Stimulated activated CD4-positive, alpha-beta T cell treated with anti-CD3 and anti-CD28 coated beads, Interleukin-1b, Interleukin-23, amount 100 ng/mL, for 4 hours (primary cell): ENCODE results near the gene MYO1D.

Experiments
- DNase-seq, 2 donors: peaks; one replicate each; pipeline ENCODE4 v3.0.0-alpha.2; 2020; ENCODE audit warnings: low read depth in 2 of 2

The MYO1D gene

GRCh38 chr17:32819035-32819434, 57.9 kb downstream of the MYO1D start:
- DNase-seq: no peak

GRCh38 chr17:32815460-32815859, 61.5 kb downstream of the MYO1D start:
- no peak for DNase-seq

- no peak for DNase-seq
Observed at GRCh38 chr17:32814836-32815235, 62.1 kb downstream of the MYO1D start.

GRCh38 chr17:32813021-32813420, 63.9 kb downstream of the MYO1D start:
- DNase-seq: no peak

GRCh38 chr17:32810690-32811089, 66.2 kb downstream of the MYO1D start:
- DNase-seq: no peak

GRCh38 chr17:32807577-32807976, 69.3 kb downstream of the MYO1D start:
- no peak for DNase-seq

- DNase-seq: no peak
Observed at GRCh38 chr17:32806646-32807045, 70.3 kb downstream of the MYO1D start.

GRCh38 chr17:32805029-32805976, 71.6 kb downstream of the MYO1D start:
- DNase-seq: no peak

- DNase-seq: no peak
Observed at GRCh38 chr17:32803544-32803943, 73.4 kb downstream of the MYO1D start.

GRCh38 chr17:32802306-32802705, 74.6 kb downstream of the MYO1D start:
- no peak for DNase-seq

- DNase-seq: no peak
Observed at GRCh38 chr17:32801641-32802040, 75.3 kb downstream of the MYO1D start.

- no peak for DNase-seq
Observed at GRCh38 chr17:32801193-32801592, 75.7 kb downstream of the MYO1D start.

GRCh38 chr17:32798938-32799337, 78.0 kb downstream of the MYO1D start:
- DNase-seq: no peak

GRCh38 chr17:32795339-32795979, 81.5 kb downstream of the MYO1D start:
- DNase-seq: no peak

- DNase-seq: no peak
Observed at GRCh38 chr17:32794533-32795246, 82.2 kb downstream of the MYO1D start.

- no peak for DNase-seq
Observed at GRCh38 chr17:32793841-32794240, 83.1 kb downstream of the MYO1D start.

- DNase-seq: no peak
Observed at GRCh38 chr17:32792207-32792606, 84.7 kb downstream of the MYO1D start.

- no peak for DNase-seq
Observed at GRCh38 chr17:32786169-32786568, 90.8 kb downstream of the MYO1D start.

GRCh38 chr17:32784113-32784512, 92.8 kb downstream of the MYO1D start:
- no peak for DNase-seq

- DNase-seq: no peak
Observed at GRCh38 chr17:32783602-32784001, 93.3 kb downstream of the MYO1D start.

GRCh38 chr17:32780721-32781120, 96.2 kb downstream of the MYO1D start:
- DNase-seq: no peak

GRCh38 chr17:32777922-32778321, 99.0 kb downstream of the MYO1D start:
- DNase-seq: no peak
